Measurements from ENCODE around the gene PCDHGA12.
"Not testable (repeated sequence)": the region's sequence is repeated elsewhere in the genome, so short reads cannot be mapped to it uniquely, and the experiment has no call there.

PCDHGA12 gene

GRCh38 chr5:141407790-141408505 lies 22.4 kb upstream of the PCDHGA12 start, which contains the start of gene PCDHGB6:
Gene PCDHGB6 (plus strand): TSS chr5:141408021. CDS start chr5:141408203, 182 bp downstream.
- not testable (repeated sequence) for DNase-seq (ENCODE audit: low read depth, low spot score)

GRCh38 chr5:141409598-141410306 lies 20.6 kb upstream of the PCDHGA12 start:
- DNase-seq (ENCODE audit: low read depth, low spot score) = no peak

DNA sequence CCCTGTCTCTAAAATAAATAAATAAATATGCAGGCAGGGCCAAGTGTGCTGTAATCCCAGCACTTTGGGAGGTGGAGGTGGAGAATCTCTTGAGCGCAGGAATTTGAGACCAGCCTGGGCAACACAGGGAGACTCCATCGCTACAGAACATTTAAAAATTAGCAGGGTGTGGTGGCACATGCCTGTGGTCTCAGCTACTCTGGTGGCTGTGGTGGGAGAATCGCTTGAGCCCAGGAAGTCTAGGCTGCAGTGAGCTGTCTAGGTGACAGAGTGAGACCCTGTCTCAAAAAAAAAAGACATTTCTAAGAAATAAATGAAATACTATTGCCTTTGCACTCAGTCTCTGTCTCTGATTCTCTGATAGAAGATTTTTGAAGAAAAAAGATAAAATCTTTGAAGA lies 18.7 kb upstream of the PCDHGA12 start:
- DNase-seq (ENCODE audit: low read depth, low spot score) = no peak

- DNase-seq (ENCODE audit: low read depth, low spot score) = no peak
Measured at GRCh38 chr5:141412854-141413539, 17.3 kb upstream of the PCDHGA12 start, which contains the start of gene PCDHGA10. Gene PCDHGA10 (plus strand): TSS chr5:141412987. CDS start chr5:141413176, 189 bp downstream.

DNA sequence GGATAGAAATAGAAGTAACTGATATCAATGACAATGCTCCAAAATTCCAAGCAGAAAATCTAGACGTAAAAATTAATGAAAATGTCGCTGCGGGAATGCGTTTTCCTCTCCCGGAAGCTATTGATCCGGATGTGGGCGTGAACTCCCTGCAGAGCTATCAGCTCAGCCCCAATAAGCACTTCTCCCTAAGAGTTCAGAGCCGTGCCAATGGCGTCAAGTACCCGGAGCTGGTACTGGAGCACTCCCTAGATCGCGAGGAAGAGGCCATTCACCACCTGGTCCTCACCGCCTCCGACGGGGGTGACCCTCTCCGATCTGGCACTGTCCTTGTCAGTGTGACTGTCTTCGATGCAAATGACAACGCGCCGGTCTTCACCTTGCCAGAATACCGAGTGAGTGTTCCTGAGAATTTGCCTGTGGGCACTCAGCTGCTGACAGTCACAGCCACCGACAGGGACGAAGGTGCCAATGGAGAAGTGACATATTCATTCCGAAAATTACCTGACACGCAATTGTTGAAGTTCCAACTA lies 16.7 kb upstream of the PCDHGA12 start:
- DNase-seq (ENCODE audit: low read depth, low spot score) = no peak

DNA sequence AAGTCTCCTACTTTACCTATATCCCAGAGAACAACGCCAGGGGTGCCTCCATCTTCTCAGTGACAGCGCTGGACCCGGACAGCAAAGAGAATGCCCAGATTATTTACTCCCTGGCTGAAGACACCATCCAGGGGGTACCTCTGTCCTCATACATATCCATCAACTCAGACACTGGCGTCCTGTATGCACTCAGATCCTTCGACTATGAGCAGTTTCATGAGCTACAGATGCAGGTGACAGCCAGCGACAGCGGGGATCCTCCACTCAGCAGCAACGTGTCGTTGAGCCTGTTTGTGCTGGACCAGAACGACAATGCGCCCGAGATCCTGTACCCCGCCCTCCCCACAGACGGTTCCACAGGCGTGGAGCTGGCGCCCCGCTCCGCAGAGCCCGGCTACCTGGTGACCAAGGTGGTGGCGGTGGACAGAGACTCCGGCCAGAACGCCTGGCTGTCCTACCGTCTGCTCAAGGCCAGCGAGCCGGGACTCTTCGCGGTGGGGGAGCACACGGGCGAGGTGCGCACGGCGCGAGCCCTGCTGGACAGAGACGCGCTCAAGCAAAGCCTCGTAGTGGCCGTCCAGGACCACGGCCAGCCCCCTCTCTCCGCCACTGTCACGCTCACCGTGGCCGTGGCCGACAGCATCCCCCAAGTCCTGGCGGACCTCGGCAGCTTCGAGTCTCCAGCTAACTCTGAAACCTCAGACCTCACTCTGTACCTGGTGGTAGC lies 15.6 kb upstream of the PCDHGA12 start:
- not testable (repeated sequence) for DNase-seq (ENCODE audit: low read depth, low spot score)

DNA sequence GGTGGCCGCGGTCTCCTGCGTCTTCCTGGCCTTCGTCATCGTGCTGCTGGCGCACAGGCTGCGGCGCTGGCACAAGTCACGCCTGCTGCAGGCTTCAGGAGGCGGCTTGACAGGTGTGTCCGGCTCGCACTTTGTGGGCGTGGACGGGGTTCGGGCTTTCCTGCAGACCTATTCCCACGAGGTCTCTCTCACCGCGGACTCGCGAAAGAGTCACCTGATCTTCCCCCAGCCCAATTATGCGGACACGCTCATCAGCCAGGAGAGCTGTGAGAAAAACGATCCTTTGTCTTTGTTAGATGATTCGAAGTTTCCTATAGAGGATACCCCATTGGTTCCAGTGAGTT lies 15.1 kb upstream of the PCDHGA12 start:
- not testable (repeated sequence) for DNase-seq (ENCODE audit: low read depth, low spot score)

GRCh38 chr5:141417494-141418172 lies 12.7 kb upstream of the PCDHGA12 start, which contains the start of gene PCDHGB7:
Gene PCDHGB7 (plus strand): TSS chr5:141417677. CDS start chr5:141417860, 183 bp downstream.
- DNase-seq (ENCODE audit: low read depth, low spot score) = not testable (repeated sequence)

DNA sequence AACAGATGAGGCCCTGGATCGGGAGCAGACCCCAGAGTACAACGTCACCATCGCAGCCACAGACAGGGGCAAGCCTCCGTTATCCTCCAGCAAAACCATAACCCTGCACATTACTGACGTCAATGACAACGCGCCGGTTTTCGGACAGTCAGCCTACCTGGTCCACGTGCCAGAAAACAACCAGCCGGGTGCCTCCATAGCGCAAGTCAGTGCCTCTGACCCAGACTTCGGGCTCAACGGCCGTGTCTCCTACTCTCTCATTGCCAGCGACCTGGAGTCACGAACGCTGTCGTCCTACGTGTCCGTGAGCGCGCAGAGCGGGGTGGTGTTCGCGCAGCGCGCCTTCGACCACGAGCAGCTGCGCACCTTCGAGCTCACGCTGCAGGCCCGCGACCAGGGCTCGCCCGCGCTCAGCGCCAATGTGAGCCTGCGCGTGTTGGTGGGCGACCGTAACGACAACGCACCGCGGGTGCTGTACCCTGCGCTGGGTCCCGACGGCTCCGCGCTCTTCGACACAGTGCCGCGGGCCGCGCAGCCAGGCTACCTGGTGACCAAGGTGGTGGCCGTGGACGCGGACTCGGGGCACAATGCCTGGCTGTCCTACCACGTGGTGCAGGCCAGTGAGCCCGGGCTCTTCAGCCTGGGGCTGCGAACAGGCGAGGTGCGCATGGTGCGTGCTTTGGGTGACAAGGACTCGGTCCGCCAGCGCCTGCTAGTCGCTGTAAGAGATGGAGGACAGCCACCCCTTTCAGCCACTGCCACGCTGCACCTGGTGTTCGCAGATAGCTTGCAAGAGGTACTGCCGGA lies 11.0 kb upstream of the PCDHGA12 start:
- DNase-seq (ENCODE audit: low read depth, low spot score) = no peak

DNA sequence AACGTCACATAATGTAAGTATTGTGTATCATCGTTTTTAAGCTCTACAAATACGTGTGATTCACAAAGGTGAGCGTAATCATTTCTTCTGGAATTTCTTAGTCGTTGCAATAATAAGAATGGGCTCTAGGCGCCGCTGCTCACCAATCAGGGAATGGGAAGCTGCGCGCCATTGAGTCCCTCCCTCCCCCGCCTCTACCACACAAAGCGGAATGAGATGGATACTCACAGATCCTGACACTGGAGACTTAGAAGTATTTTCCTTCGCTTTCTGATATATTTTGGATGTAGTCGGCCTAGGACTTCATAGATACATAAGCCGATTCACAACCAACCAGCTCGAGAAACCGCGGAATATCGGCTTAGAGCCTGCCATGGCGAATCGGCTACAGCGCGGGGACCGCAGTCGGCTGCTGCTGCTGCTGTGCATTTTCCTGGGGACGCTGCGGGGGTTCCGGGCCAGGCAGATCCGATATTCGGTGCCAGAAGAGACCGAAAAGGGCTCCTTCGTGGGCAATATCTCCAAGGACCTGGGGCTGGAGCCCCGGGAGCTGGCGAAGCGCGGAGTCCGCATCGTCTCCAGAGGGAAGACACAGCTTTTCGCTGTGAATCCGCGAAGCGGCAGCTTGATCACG lies 9.3 kb upstream of the PCDHGA12 start, which contains the start of gene PCDHGA11:
TSS of gene PCDHGA11 (plus strand) at position 197 of the 634 bp plus-strand sequence. CDS start at position 374, 177 bp downstream.
- DNase-seq (ENCODE audit: low read depth, low spot score) = no peak

DNA sequence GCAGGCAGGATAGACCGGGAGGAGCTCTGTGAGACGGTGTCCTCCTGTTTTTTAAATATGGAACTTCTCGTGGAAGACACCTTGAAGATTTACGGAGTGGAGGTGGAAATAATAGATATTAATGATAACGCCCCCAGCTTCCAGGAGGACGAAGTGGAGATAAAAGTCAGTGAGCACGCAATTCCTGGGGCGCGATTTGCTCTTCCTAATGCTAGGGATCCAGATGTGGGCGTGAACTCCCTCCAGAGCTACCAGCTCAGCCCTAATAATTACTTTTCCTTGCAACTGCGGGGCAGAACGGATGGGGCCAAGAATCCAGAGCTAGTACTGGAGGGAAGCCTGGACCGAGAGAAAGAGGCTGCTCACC lies 8.8 kb upstream of the PCDHGA12 start:
- no peak for DNase-seq (ENCODE audit: low read depth, low spot score)

GRCh38 chr5:141422742-141423291 lies 7.5 kb upstream of the PCDHGA12 start:
- DNase-seq (ENCODE audit: low read depth, low spot score) = no peak

DNA sequence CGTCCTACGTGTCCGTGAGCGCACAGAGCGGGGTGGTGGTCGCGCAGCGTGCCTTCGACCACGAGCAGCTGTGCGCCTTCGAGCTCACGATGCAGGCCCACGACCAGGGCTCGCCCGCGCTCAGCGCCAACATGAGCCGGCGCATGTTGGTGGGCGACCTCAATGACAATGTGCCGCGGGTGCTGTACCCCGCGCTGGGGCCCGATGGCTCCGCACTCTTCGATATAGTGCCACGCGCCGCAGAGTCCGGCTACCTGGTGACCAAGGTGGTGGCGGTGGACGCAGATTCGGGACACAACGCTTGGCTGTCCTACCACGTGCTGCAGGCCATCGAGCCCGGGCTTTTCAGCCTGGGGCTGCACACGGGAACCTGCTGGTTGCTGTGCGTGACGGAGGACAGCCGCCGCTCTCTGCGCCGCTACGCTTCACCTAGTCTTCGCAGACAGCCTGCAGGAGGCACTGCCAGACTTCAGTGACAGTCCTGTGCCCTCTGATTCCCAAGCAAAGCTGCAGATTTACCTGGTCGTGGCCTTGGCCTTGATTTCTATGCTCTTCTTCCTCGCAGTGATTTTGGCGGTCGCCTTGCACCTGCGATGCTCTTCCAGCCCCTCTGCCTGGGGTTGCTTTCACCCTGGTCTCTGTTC lies 2.4 kb upstream of the PCDHGA12 start:
- DNase-seq (ENCODE audit: low read depth, low spot score) = no peak

DNA sequence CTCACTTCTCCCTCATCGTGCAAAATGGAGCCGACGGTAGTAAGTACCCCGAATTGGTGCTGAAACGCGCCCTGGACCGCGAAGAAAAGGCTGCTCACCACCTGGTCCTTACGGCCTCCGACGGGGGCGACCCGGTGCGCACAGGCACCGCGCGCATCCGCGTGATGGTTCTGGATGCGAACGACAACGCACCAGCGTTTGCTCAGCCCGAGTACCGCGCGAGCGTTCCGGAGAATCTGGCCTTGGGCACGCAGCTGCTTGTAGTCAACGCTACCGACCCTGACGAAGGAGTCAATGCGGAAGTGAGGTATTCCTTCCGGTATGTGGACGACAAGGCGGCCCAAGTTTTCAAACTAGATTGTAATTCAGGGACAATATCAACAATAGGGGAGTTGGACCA lies 979 bp downstream of the PCDHGA12 start:
- no peak for DNase-seq (ENCODE audit: low read depth, low spot score)

DNA sequence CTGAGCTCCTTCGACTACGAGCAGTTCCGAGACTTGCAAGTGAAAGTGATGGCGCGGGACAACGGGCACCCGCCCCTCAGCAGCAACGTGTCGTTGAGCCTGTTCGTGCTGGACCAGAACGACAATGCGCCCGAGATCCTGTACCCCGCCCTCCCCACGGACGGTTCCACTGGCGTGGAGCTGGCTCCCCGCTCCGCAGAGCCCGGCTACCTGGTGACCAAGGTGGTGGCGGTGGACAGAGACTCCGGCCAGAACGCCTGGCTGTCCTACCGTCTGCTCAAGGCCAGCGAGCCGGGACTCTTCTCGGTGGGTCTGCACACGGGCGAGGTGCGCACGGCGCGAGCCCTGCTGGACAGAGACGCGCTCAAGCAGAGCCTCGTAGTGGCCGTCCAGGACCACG lies 2.0 kb downstream of the PCDHGA12 start:
- DNase-seq (ENCODE audit: low read depth, low spot score) = not testable (repeated sequence)

DNA sequence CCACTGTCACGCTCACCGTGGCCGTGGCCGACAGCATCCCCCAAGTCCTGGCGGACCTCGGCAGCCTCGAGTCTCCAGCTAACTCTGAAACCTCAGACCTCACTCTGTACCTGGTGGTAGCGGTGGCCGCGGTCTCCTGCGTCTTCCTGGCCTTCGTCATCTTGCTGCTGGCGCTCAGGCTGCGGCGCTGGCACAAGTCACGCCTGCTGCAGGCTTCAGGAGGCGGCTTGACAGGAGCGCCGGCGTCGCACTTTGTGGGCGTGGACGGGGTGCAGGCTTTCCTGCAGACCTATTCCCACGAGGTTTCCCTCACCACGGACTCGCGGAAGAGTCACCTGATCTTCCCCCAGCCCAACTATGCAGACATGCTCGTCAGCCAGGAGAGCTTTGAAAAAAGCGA lies 2.4 kb downstream of the PCDHGA12 start:
- DNase-seq (ENCODE audit: low read depth, low spot score) = not testable (repeated sequence)

GRCh38 chr5:141434006-141434405 lies 3.7 kb downstream of the PCDHGA12 start:
- DNase-seq (ENCODE audit: low read depth, low spot score) = no peak

DNA sequence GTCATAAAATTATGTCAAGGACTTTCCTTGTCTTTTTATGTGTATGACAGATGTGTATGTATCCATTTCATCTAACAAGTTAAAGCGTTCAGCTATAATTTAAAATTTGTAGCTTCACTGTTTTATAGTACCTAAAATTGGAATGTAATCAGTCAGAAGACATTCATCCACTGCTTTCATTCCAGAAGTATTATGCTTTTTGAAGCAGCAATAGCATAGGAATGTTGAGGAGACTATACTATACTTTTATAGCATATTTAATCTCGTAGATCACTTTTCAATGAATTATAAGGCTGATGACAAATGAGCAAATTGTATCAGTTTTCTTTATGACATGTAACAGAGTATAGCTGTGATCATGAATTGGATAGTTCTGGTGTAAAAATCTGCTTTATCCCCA lies 6.9 kb downstream of the PCDHGA12 start:
- no peak for DNase-seq (ENCODE audit: low read depth, low spot score)
